A673 (cell line): ENCODE results near the gene TAGLN2. TPM values are rescaled to one million over a fixed set of nuclear protein-coding genes. Genes with fewer than 3 reads are reported as not detected.

ENCODE experiments used
- BruUV-seq: library from RNA; stranded (reverse); fragments of 400-500 nt; replicated peaks from 2 replicates; lab custom pipeline; 2021; lab: Mats Ljungman, UMichigan
- CTCF ChIA-PET: fragments of 300-600 bp; sonication (Branson Sonifier 250); formaldehyde crosslinking; loops from one replicate; lab custom pipeline; 2022; ENCODE audit warnings: antibody characterized with exemption; lab: Charles Lee
- POLR2A ChIA-PET: fragments of 300-600 bp; sonication (Branson Sonifier 250); formaldehyde crosslinking; loops from one replicate; lab custom pipeline; 2022; ENCODE audit warnings: antibody characterized with exemption; ENCODE audit not compliant: low non-redundant PET; lab: Charles Lee
- DNase-seq: peaks from one replicate; pipeline ENCODE4 v3.0.0-alpha.2; 2015; ENCODE audit warnings: low spot score
- H3K27ac ChIP-seq: fragments of 200-600 bp; sonication (generic); 2 replicates; pipeline ENCODE4 v1.5.1; 2016; ENCODE audit warnings: mixed run types, low read depth, mild to moderate bottlenecking, mixed read lengths, antibody characterized with exemption, low read length; ENCODE audit not compliant: poor library complexity, severe bottlenecking
- H3K27me3 ChIP-seq: fragments of 200-600 bp; sonication (generic); replicated peaks from 2 replicates; pipeline ENCODE4 v1.6.1; 2017; ENCODE audit warnings: mixed run types, low read depth, mild to moderate bottlenecking, mixed read lengths, antibody characterized with exemption, low read length; ENCODE audit not compliant: insufficient read depth, poor library complexity
- H3K36me3 ChIP-seq: fragments of 200-600 bp; sonication (generic); 2 replicates; pipeline ENCODE4 v1.6.1; 2016; ENCODE audit warnings: mixed run types, mild to moderate bottlenecking, mixed read lengths, antibody characterized with exemption, low read length; ENCODE audit not compliant: insufficient read depth, poor library complexity, severe bottlenecking
- H3K4me1 ChIP-seq: fragments of 200-600 bp; sonication (generic); 2 replicates; pipeline ENCODE4 v1.6.1; 2017; ENCODE audit warnings: mixed run types, mild to moderate bottlenecking, mixed read lengths, antibody characterized with exemption, low read length; ENCODE audit not compliant: insufficient read depth, poor library complexity, severe bottlenecking
- H3K4me3 ChIP-seq: fragments of 200-600 bp; sonication (generic); 2 replicates; pipeline ENCODE4 v1.5.1; 2016; ENCODE audit warnings: low read depth, mixed run types, mild to moderate bottlenecking, mixed read lengths, low read length; ENCODE audit not compliant: poor library complexity, severe bottlenecking
- H3K9me3 ChIP-seq: fragments of 200-600 bp; sonication (generic); 2 replicates; pipeline ENCODE4 v1.6.1; 2016; ENCODE audit warnings: mixed run types, low read depth, mild to moderate bottlenecking, mixed read lengths, antibody characterized with exemption, low read length; ENCODE audit not compliant: poor library complexity, severe bottlenecking
- EZH2 ChIP-seq: fragments of 200-600 bp; sonication (generic); IDR thresholded peaks from 2 replicates; pipeline ENCODE4 v1.6.1; 2017; ENCODE audit warnings: borderline replicate concordance, low read depth, mild to moderate bottlenecking, mixed read lengths, antibody characterized with exemption, low read length; ENCODE audit not compliant: poor library complexity, severe bottlenecking
- intact Hi-C: fragments of 100-400 bp; cut with micrococcal nuclease; formaldehyde crosslinking; loops from one replicate; pipeline ENCODE4 v1.10.0; 2022; ENCODE audit not compliant: unreplicated experiment
- total RNA-seq: library from RNA; stranded (reverse); gene quantifications from 2 replicates; pipeline ENCODE4 v1.2.3, GENCODE V29; 2021
- TF ChIP-seq, protein P1 (sequence below): fragments of 300-800, 200-600 bp; sonication (generic); conservative IDR thresholded peaks from 2 replicates; pipeline ENCODE4 v1.5.1; 2017; ENCODE audit warnings: low read depth, mild to moderate bottlenecking, antibody characterized with exemption, low read length, moderate library complexity, mixed read lengths

The TAGLN2 gene
- total RNA-seq, 1 experiment from 2014 or later = 198 TPM

DNA sequence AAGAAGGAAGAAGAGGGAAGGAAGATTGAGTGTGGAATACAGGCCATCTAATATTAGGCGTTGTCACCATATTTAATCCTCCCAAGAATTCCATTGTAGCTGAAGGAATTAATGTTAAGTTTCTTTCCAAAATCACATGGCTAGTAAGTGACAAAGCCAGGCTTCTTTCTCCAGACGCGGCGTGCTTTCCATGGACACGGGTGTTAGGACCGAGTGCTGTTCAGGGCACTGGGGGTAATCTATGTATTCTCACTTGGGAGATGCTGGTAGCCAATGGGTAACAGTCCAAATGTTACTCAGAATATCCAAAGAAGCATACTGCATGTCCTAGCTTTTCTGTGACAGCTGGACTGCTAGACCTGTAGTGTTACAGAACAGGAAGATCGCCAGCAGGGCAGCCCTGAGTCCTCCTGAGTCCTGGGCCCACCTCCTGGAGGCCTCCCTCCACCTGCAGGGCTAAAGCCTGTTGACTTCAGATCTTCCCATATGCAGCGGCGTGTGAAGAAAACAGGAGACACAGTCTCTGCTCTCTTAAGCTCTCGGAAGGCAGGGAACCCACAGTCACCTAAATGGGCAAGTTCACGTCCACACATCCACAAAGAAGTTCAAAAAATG is 14.8 kb upstream of the TAGLN2 start:
- TF ChIP-seq, protein P1, sequence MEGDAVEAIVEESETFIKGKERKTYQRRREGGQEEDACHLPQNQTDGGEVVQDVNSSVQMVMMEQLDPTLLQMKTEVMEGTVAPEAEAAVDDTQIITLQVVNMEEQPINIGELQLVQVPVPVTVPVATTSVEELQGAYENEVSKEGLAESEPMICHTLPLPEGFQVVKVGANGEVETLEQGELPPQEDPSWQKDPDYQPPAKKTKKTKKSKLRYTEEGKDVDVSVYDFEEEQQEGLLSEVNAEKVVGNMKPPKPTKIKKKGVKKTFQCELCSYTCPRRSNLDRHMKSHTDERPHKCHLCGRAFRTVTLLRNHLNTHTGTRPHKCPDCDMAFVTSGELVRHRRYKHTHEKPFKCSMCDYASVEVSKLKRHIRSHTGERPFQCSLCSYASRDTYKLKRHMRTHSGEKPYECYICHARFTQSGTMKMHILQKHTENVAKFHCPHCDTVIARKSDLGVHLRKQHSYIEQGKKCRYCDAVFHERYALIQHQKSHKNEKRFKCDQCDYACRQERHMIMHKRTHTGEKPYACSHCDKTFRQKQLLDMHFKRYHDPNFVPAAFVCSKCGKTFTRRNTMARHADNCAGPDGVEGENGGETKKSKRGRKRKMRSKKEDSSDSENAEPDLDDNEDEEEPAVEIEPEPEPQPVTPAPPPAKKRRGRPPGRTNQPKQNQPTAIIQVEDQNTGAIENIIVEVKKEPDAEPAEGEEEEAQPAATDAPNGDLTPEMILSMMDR = no peak
- DNase-seq = no peak
- no peaks in the 10 kb centered on the region for H3K9me3 ChIP-seq
- POLR2A ChIA-PET = no interaction called here
- CTCF ChIA-PET = interaction anchor here (1.3 kb wide), 1 partner anchor 68 kb away, joined by 4 read pairs; no protein-coding TSS in a partner anchor
- H3K27ac ChIP-seq = no peak overlapping the region
- intact Hi-C loops = no loop called here
- peaks cover 6% of the 10 kb centered on the region for H3K4me1 ChIP-seq
- H3K36me3 ChIP-seq = no peaks in the 10 kb centered on the region
- no peaks in the 10 kb centered on the region for H3K27me3 ChIP-seq
- BruUV-seq = no TSS peak
- H3K4me3 ChIP-seq = no peak overlapping the region

- intact Hi-C loops = loop anchor here (5.0 kb wide), 1 partner anchor 138 kb away; no protein-coding TSS in a partner anchor
- TF ChIP-seq, protein P1 = no peak
- no peak for TF ChIP-seq EZH2
- H3K27me3 ChIP-seq = no peaks in the 10 kb centered on the region
- ChIA-PET POLR2A (no interaction called here), CTCF (interaction anchor here (1.3 kb wide), 1 partner anchor 68 kb away, joined by 4 read pairs; no protein-coding TSS in a partner anchor)
- no peak overlapping the region for H3K27ac ChIP-seq
- H3K36me3 ChIP-seq = no peaks in the 10 kb centered on the region
- no TSS peak for BruUV-seq
- H3K9me3 ChIP-seq = no peaks in the 10 kb centered on the region
- H3K4me1 ChIP-seq = peaks cover under 1% of the 10 kb centered on the region
- H3K4me3 ChIP-seq = no peak overlapping the region
- no peak for DNase-seq
Measured at GRCh38 chr1:159939678-159940002, 14.3 kb upstream of the TAGLN2 start.

- H3K36me3 ChIP-seq = no peaks in the 10 kb centered on the region
- no peaks in the 10 kb centered on the region for H3K4me1 ChIP-seq
- POLR2A ChIA-PET = no interaction called here
- DNase-seq = no peak
- BruUV-seq = no TSS peak
- H3K9me3 ChIP-seq = no peaks in the 10 kb centered on the region
- CTCF ChIA-PET = interaction anchor here (1.3 to 2.0 kb wide), 2 partner anchors 68 to 69 kb away, joined by 4 to 7 read pairs; no protein-coding TSS in a partner anchor
- H3K4me3 ChIP-seq = no peak overlapping the region
- no peaks in the 10 kb centered on the region for H3K27me3 ChIP-seq
- TF ChIP-seq EZH2 = no peak
- TF ChIP-seq, protein P1 = no peak
- no peak overlapping the region for H3K27ac ChIP-seq
- intact Hi-C loops = loop anchor here (5.0 kb wide), 1 partner anchor 138 kb away; no protein-coding TSS in a partner anchor
Measured at GRCh38 chr1:159938905-159939677, 13.8 kb upstream of the TAGLN2 start.
